Transverse colon (tissue), 4 donors: ENCODE measurements around the gene CYB561.

Experiments
- EP300 ChIP-seq: sonication (generic); formaldehyde crosslinking; IDR thresholded peaks from one replicate; pipeline ENCODE4 v1.6.1; 2017; ENCODE audit warnings: antibody characterized with exemption, low read depth
- POLR2A ChIP-seq: fragments of 450-650 bp; IDR thresholded peaks from one replicate; pipeline ENCODE4 v1.6.1; 2016; ENCODE audit warnings: antibody characterized with exemption, mild to moderate bottlenecking, moderate library complexity
- POLR2AphosphoS5 ChIP-seq, 3 donors: sonication (generic); formaldehyde crosslinking; IDR thresholded peaks; one replicate each; pipeline ENCODE4 v1.6.1; 2016; ENCODE audit warnings: antibody characterized with exemption in 3 of 3
- TF ChIP-seq, protein P1 (sequence below), 5 experiments: fragments of 200-600 bp in 3 of 5; fragments of 450-650 bp in 2 of 5; sonication (generic) in 3 of 5; IDR thresholded peaks; 1 replicate in 2 of 5; 2 replicates in 3 of 5; pipeline ENCODE4 v1.5.1; 2016 to 2017; ENCODE audit warnings: antibody characterized with exemption in 5 of 5, inconsistent platforms in 3 of 5, mild to moderate bottlenecking in 2 of 5, moderate library complexity in 1 of 5

DNA sequence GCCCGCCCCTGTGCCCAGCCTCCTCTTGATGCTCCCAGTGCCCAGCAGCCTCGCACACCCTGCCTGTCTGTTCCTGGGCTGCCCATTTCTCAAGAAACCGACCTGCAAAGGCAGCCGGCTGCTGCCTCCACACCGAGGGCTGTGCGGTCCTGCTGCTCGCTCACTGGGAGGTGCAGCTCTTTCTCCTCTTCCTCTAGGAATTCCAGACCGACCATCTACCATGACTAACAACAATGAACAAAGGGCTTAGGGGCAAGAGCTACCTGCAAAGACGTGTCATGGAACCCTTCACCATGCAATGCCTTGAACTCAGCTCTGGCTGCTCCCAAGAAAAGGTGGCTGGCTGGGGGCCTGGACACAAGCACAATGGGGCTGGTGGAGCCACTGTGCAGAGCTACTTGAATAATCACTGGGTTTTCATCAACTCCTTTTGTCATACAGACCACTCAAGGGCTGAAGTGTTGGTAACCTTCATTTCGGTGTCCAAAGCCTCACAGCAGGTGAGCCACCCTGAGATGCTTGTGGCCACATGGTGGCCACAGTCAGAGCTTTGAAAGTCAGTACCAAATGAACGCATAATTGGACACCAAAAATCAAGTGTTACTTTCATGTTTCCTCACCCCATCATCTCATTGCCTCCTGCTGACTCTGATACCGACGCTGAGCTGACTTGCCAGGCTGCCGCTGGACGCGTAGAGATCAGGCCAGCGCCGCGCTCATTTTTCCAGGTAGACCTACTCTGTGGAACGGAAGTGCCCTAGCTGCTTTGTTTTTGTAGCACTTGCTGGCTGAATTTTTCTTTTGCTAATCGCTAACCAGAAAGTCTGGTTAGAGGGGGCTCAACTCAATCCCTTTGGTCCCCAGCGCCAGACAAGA, 19.8 kb downstream of the CYB561 start:
- TF ChIP-seq, protein P1, sequence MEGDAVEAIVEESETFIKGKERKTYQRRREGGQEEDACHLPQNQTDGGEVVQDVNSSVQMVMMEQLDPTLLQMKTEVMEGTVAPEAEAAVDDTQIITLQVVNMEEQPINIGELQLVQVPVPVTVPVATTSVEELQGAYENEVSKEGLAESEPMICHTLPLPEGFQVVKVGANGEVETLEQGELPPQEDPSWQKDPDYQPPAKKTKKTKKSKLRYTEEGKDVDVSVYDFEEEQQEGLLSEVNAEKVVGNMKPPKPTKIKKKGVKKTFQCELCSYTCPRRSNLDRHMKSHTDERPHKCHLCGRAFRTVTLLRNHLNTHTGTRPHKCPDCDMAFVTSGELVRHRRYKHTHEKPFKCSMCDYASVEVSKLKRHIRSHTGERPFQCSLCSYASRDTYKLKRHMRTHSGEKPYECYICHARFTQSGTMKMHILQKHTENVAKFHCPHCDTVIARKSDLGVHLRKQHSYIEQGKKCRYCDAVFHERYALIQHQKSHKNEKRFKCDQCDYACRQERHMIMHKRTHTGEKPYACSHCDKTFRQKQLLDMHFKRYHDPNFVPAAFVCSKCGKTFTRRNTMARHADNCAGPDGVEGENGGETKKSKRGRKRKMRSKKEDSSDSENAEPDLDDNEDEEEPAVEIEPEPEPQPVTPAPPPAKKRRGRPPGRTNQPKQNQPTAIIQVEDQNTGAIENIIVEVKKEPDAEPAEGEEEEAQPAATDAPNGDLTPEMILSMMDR (IDR thresholded peaks at IDR 0.05), result no peak
- no peak for TF ChIP-seq POLR2AphosphoS5 (IDR thresholded peaks at IDR 0.05)
- TF ChIP-seq POLR2A, result no peak
- no peak for TF ChIP-seq EP300
